ENCODE measurements around the gene GSDMA. TPM values are rescaled to one million over a fixed set of nuclear protein-coding genes. Genes with fewer than 3 reads are reported as not detected.

Gene GSDMA
- total RNA-seq, 5 donors from 2014 or later (not counting 1 experiment from before 2014, with no cell fraction given), result 0.86 to 7.6 (median 3.4) TPM

GRCh38 chr17:39952680-39953470 lies 9.9 kb upstream of the GSDMA start:
- H3K9me3 ChIP-seq, result no peaks in the 10 kb centered on the region
- WGBS (ENCODE audit: insufficient coverage), result 2% methylated on average over 32 of the region's 55 CpGs
- Mint-ChIP-seq H3K4me1 (peaks cover 18 to 28% (median 23%) of the 10 kb centered on the region in 3 donors), H3K9me3 (no peaks in the 10 kb centered on the region), H3K4me3 (peak overlapping the region; percentile 73 to 83 (median 80)), H3K27ac (peak overlapping the region; percentile 76 to 80), H3K36me3 (no peaks in the 10 kb centered on the region), H3K27me3 (no peaks in the 10 kb centered on the region)
- peak overlapping the region; percentile 45 for H3K27ac ChIP-seq (ENCODE audit: low read length)
- H3K27me3 ChIP-seq (replicated peaks in 1 of 2; ENCODE audit: control insufficient read depth in 2 of 2, extremely low read depth in 1 of 2, insufficient read depth in 2 of 2, low read length in 1 of 2), result no peaks in the 10 kb centered on the region
- DNase-seq (peak; percentile 83 to 99 (median 95)), ATAC-seq (replicated peaks in 1 of 4) (peak; percentile 84 to 89 (median 86))
- no peaks in the 10 kb centered on the region for H3K36me3 ChIP-seq (ENCODE audit: control insufficient read depth in 2 of 2, extremely low read depth in 1 of 2, insufficient read depth in 1 of 2, low read length in 1 of 2)
- peaks cover 2 to 33% of the 10 kb centered on the region in 2 experiments for H3K4me1 ChIP-seq (ENCODE audit: control insufficient read depth in 1 of 2, extremely low read depth in 1 of 2, insufficient read depth in 2 of 2, low read length in 2 of 2)
- CTCF ChIA-PET, result interaction anchor here (0.5 to 2.9 kb wide), 4 partner anchors 25 to 37 kb away, joined by 3 to 18 read pairs (median 4); partner anchors contain the start of gene PSMD3 (in 1 of the 2)
- POLR2A ChIA-PET, result interaction anchor here in 1 of 2 donors (0.6 to 1.3 kb wide), 2 partner anchors 28 to 107 kb away, joined by 4 to 5 read pairs; partner anchors contain the start of gene PSMD3
- H3K4me3 ChIP-seq (ENCODE audit: control insufficient read depth in 1 of 2, extremely low read depth in 1 of 2, low read length in 1 of 2), result peak overlapping the region; percentile 56 to 64

GRCh38 chr17:39953471-39953888 lies 9.3 kb upstream of the GSDMA start:
- no peaks in the 10 kb centered on the region for H3K27me3 ChIP-seq (replicated peaks in 1 of 2; ENCODE audit: control insufficient read depth in 2 of 2, extremely low read depth in 1 of 2, insufficient read depth in 2 of 2, low read length in 1 of 2)
- Mint-ChIP-seq H3K4me1 (peaks cover 16 to 25% (median 18%) of the 10 kb centered on the region in 3 donors), H3K36me3 (no peaks in the 10 kb centered on the region), H3K9me3 (no peaks in the 10 kb centered on the region), H3K27me3 (no peaks in the 10 kb centered on the region), H3K4me3 (peak overlapping the region; percentile 73 to 83 (median 80)), H3K27ac (peak overlapping the region; percentile 76 to 80)
- ATAC-seq (replicated peaks in 1 of 4), result no peak
- peak overlapping the region; percentile 19 for H3K27ac ChIP-seq (ENCODE audit: low read length)
- no peak for DNase-seq
- WGBS (ENCODE audit: insufficient coverage), result 91% methylated on average over 4 of the region's 9 CpGs
- H3K4me1 ChIP-seq (ENCODE audit: control insufficient read depth in 1 of 2, extremely low read depth in 1 of 2, insufficient read depth in 2 of 2, low read length in 2 of 2), result peaks cover 2 to 27% of the 10 kb centered on the region in 2 experiments
- POLR2A ChIA-PET, result interaction anchor here in 1 of 2 donors (1.3 kb wide), 1 partner anchor 27 kb away, joined by 5 read pairs; the partner anchor contains the start of gene PSMD3
- no peaks in the 10 kb centered on the region for H3K9me3 ChIP-seq
- H3K4me3 ChIP-seq (ENCODE audit: control insufficient read depth in 1 of 2, extremely low read depth in 1 of 2, low read length in 1 of 2), result peak overlapping the region; percentile 39 to 64
- CTCF ChIA-PET, result interaction anchor here (0.5 to 2.9 kb wide), 4 partner anchors 24 to 38 kb away, joined by 3 to 18 read pairs (median 4); partner anchors contain the start of gene PSMD3 (in 1 of the 2)
- H3K36me3 ChIP-seq (ENCODE audit: control insufficient read depth in 2 of 2, extremely low read depth in 1 of 2, insufficient read depth in 1 of 2, low read length in 1 of 2), result no peaks in the 10 kb centered on the region

GRCh38 chr17:39954876-39955275 lies 7.9 kb upstream of the GSDMA start:
- Mint-ChIP-seq H3K36me3 (no peaks in the 10 kb centered on the region), H3K27me3 (no peaks in the 10 kb centered on the region), H3K27ac (peak overlapping the region in 1 of 2 donors; percentile 20), H3K4me3 (no peak overlapping the region), H3K4me1 (peaks cover 18 to 27% (median 19%) of the 10 kb centered on the region in 3 donors), H3K9me3 (no peaks in the 10 kb centered on the region)
- H3K4me1 ChIP-seq (ENCODE audit: control insufficient read depth in 1 of 2, extremely low read depth in 1 of 2, insufficient read depth in 2 of 2, low read length in 2 of 2), result peaks cover 3 to 26% of the 10 kb centered on the region in 2 experiments
- WGBS (ENCODE audit: insufficient coverage), result no CpG with 5 or more reads among the region's 4 CpGs
- POLR2A ChIA-PET, result no interaction called here
- H3K4me3 ChIP-seq (ENCODE audit: control insufficient read depth in 1 of 2, extremely low read depth in 1 of 2, low read length in 1 of 2), result no peak overlapping the region
- no peaks in the 10 kb centered on the region for H3K36me3 ChIP-seq (ENCODE audit: control insufficient read depth in 2 of 2, extremely low read depth in 1 of 2, insufficient read depth in 1 of 2, low read length in 1 of 2)
- CTCF ChIA-PET, result interaction anchor here in 1 of 2 donors (2.9 kb wide), 1 partner anchor 25 kb away, joined by 18 read pairs; the partner anchor contains the start of gene PSMD3
- no peak overlapping the region for H3K27ac ChIP-seq (ENCODE audit: low read length)
- no peaks in the 10 kb centered on the region for H3K27me3 ChIP-seq (replicated peaks in 1 of 2; ENCODE audit: control insufficient read depth in 2 of 2, extremely low read depth in 1 of 2, insufficient read depth in 2 of 2, low read length in 1 of 2)
- H3K9me3 ChIP-seq, result no peaks in the 10 kb centered on the region
- DNase-seq, result no peak
- ATAC-seq (replicated peaks in 1 of 4), result no peak

GRCh38 chr17:39955726-39956225 lies 7.0 kb upstream of the GSDMA start:
- H3K9me3 ChIP-seq, result no peaks in the 10 kb centered on the region
- ATAC-seq (replicated peaks in 1 of 4) (no peak), DNase-seq (no peak)
- Mint-ChIP-seq H3K4me1 (peaks cover 18 to 24% (median 19%) of the 10 kb centered on the region in 3 donors), H3K27ac (no peak overlapping the region), H3K9me3 (no peaks in the 10 kb centered on the region), H3K36me3 (no peaks in the 10 kb centered on the region), H3K4me3 (no peak overlapping the region), H3K27me3 (no peaks in the 10 kb centered on the region)
- ChIA-PET CTCF (interaction anchor here in 1 of 2 donors (4.5 kb wide), 1 partner anchor 26 kb away, joined by 29 read pairs; the partner anchor contains the start of gene PSMD3), POLR2A (interaction anchor here in 1 of 2 donors (0.5 kb wide), 1 partner anchor 57 kb away, joined by 7 read pairs; no protein-coding TSS in a partner anchor)
- no peak overlapping the region for H3K27ac ChIP-seq (ENCODE audit: low read length)
- no peak overlapping the region for H3K4me3 ChIP-seq (ENCODE audit: control insufficient read depth in 1 of 2, extremely low read depth in 1 of 2, low read length in 1 of 2)
- peaks cover 3 to 26% of the 10 kb centered on the region in 2 experiments for H3K4me1 ChIP-seq (ENCODE audit: control insufficient read depth in 1 of 2, extremely low read depth in 1 of 2, insufficient read depth in 2 of 2, low read length in 2 of 2)
- no peaks in the 10 kb centered on the region for H3K27me3 ChIP-seq (replicated peaks in 1 of 2; ENCODE audit: control insufficient read depth in 2 of 2, extremely low read depth in 1 of 2, insufficient read depth in 2 of 2, low read length in 1 of 2)
- no CpG with 5 or more reads among the region's 4 CpGs for WGBS (ENCODE audit: insufficient coverage)
- no peaks in the 10 kb centered on the region for H3K36me3 ChIP-seq (ENCODE audit: control insufficient read depth in 2 of 2, extremely low read depth in 1 of 2, insufficient read depth in 1 of 2, low read length in 1 of 2)

GRCh38 chr17:39960524-39961041 lies 2.2 kb upstream of the GSDMA start:
- no peak for ATAC-seq (replicated peaks in 1 of 4)
- no peaks in the 10 kb centered on the region for H3K36me3 ChIP-seq (ENCODE audit: control insufficient read depth in 2 of 2, extremely low read depth in 1 of 2, insufficient read depth in 1 of 2, low read length in 1 of 2)
- no peak overlapping the region for H3K4me3 ChIP-seq (ENCODE audit: control insufficient read depth in 1 of 2, extremely low read depth in 1 of 2, low read length in 1 of 2)
- CTCF ChIA-PET, result interaction anchor here in 1 of 2 donors (0.9 kb wide), 1 partner anchor 317 kb away, joined by 5 read pairs; no protein-coding TSS in a partner anchor
- Mint-ChIP-seq H3K36me3 (no peaks in the 10 kb centered on the region), H3K27ac (no peak overlapping the region), H3K4me3 (no peak overlapping the region), H3K9me3 (no peaks in the 10 kb centered on the region), H3K4me1 (peaks cover 27 to 41% (median 36%) of the 10 kb centered on the region in 3 donors), H3K27me3 (no peaks in the 10 kb centered on the region)
- H3K9me3 ChIP-seq, result no peaks in the 10 kb centered on the region
- H3K4me1 ChIP-seq (ENCODE audit: control insufficient read depth in 1 of 2, extremely low read depth in 1 of 2, insufficient read depth in 2 of 2, low read length in 2 of 2), result peaks cover 2 to 29% of the 10 kb centered on the region in 2 experiments
- peaks cover 0 to 11% of the 10 kb centered on the region in 2 experiments for H3K27me3 ChIP-seq (replicated peaks in 1 of 2; ENCODE audit: control insufficient read depth in 2 of 2, extremely low read depth in 1 of 2, insufficient read depth in 2 of 2, low read length in 1 of 2)
- POLR2A ChIA-PET, result interaction anchor here in 1 of 2 donors (0.7 kb wide), 1 partner anchor 202 kb away, joined by 6 read pairs; no protein-coding TSS in a partner anchor
- 94% methylated on average over 4 of the region's 8 CpGs for WGBS (ENCODE audit: insufficient coverage)
- DNase-seq, result no peak
- no peak overlapping the region for H3K27ac ChIP-seq (ENCODE audit: low read length)

GRCh38 chr17:39963829-39964228 lies 1.0 kb downstream of the GSDMA start:
- peak in 10 of 35 experiments; percentile 9 to 56 (median 23) for DNase-seq
- WGBS (ENCODE audit: insufficient coverage), result 48% methylated on average over 5 of the region's 6 CpGs
- no peaks in the 10 kb centered on the region for H3K9me3 ChIP-seq
- peaks cover 2 to 53% of the 10 kb centered on the region in 2 experiments for H3K4me1 ChIP-seq (ENCODE audit: control insufficient read depth in 1 of 2, extremely low read depth in 1 of 2, insufficient read depth in 2 of 2, low read length in 2 of 2)
- no peaks in the 10 kb centered on the region for H3K36me3 ChIP-seq (ENCODE audit: control insufficient read depth in 2 of 2, extremely low read depth in 1 of 2, insufficient read depth in 1 of 2, low read length in 1 of 2)
- ChIA-PET CTCF (no interaction called here), POLR2A (no interaction called here)
- Mint-ChIP-seq H3K4me3 (peak overlapping the region in 2 of 3 donors; percentile 39 to 52), H3K9me3 (no peaks in the 10 kb centered on the region), H3K27ac (peak overlapping the region; percentile 89 to 92), H3K27me3 (no peaks in the 10 kb centered on the region), H3K4me1 (peaks cover 24 to 48% (median 40%) of the 10 kb centered on the region in 3 donors), H3K36me3 (no peaks in the 10 kb centered on the region)
- H3K4me3 ChIP-seq (ENCODE audit: control insufficient read depth in 1 of 2, extremely low read depth in 1 of 2, low read length in 1 of 2), result no peak overlapping the region
- H3K27ac ChIP-seq (ENCODE audit: low read length), result peak overlapping the region; percentile 1
- ATAC-seq (replicated peaks in 1 of 4), result peak; percentile 78 to 93 (median 90)
- H3K27me3 ChIP-seq (replicated peaks in 1 of 2; ENCODE audit: control insufficient read depth in 2 of 2, extremely low read depth in 1 of 2, insufficient read depth in 2 of 2, low read length in 1 of 2), result peaks cover 0 to 11% of the 10 kb centered on the region in 2 experiments

Data from T-cell (primary cell).